HCT116 (cell line): ENCODE measurements around the gene KCTD17. TPM values are rescaled to one million over a fixed set of nuclear protein-coding genes. Genes with fewer than 3 reads are reported as not detected.

ENCODE experiments used
- ATAC-seq: fragments of 200-7000 bp; cut with Tn5 transposase; 2 replicates; pipeline ENCODE4 v1.9.1; 2020; ENCODE audit warnings: mild to moderate bottlenecking, moderate library complexity
- BruUV-seq: library from RNA; stranded (reverse); fragments of 400-500 nt; replicated peaks from 2 replicates; lab custom pipeline; 2021; lab: Mats Ljungman, UMichigan
- CTCF ChIA-PET: fragments of 300-600 bp; sonication (Branson Sonifier 250); formaldehyde crosslinking; loops from one replicate; lab custom pipeline; 2021; ENCODE audit warnings: antibody characterized with exemption; lab: Charles Lee
- POLR2A ChIA-PET: fragments of 300-600, 350-600 bp; sonication (Branson Sonifier 250); formaldehyde crosslinking; loops from one replicate; lab custom pipeline; 2021; ENCODE audit warnings: antibody characterized with exemption; lab: Charles Lee
- RAD21 ChIA-PET, 2 experiments: fragments of 300-600 bp; sonication (Branson Sonifier 250); formaldehyde crosslinking; loops; one replicate each; lab custom pipeline; 2023; ENCODE audit warnings: low total read pairs in 2 of 2; ENCODE audit not compliant: uncharacterized antibody in 2 of 2, unreplicated experiment in 2 of 2, low non-redundant PET in 1 of 2; lab: Charles Lee
- DNase-seq: peaks from one replicate; pipeline ENCODE4 v3.0.0-alpha.2; 2010; ENCODE audit warnings: low read depth, low spot score
- H2AFZ ChIP-seq: fragments of 200-600 bp; shearing (Covaris generic), sonication (generic); 2 replicates; pipeline ENCODE4 v1.6.1; 2017; ENCODE audit warnings: low read depth, mixed run types, mixed read lengths, antibody characterized with exemption, low read length; ENCODE audit not compliant: poor library complexity, severe bottlenecking
- H3K27ac ChIP-seq: 2 replicates; pipeline ENCODE4 v1.5.1; 2012; ENCODE audit warnings: low read depth, low read length
- H3K27me3 ChIP-seq: fragments of 200-600 bp; sonication (generic); 2 replicates; pipeline ENCODE4 v1.6.1; 2016; ENCODE audit warnings: mixed run types, low read length, mixed read lengths; ENCODE audit not compliant: insufficient read depth
- H3K36me3 ChIP-seq, 2 experiments: fragments of 200-500 bp in 1 of 2; fragments of 200-600 bp in 1 of 2; sonication (Bioruptor generic) in 1 of 2; sonication (generic) in 1 of 2; 2 replicates each; pipeline versions ENCODE4 v1.5.1 to v1.6.1; 2014 to 2016; ENCODE audit warnings: low read length in 2 of 2, inconsistent platforms in 1 of 2, mixed read lengths in 1 of 2, mixed run types in 1 of 2; ENCODE audit not compliant: insufficient read depth in 2 of 2, control insufficient read depth in 1 of 2
- H3K4me1 ChIP-seq, 2 experiments: fragments of 200-600 bp in 1 of 2; sonication (generic) in 1 of 2; 2 replicates each; pipeline versions ENCODE4 v1.5.1 to v1.6.1; 2012 to 2017; ENCODE audit warnings: low read length in 2 of 2, inconsistent platforms in 1 of 2, mild to moderate bottlenecking in 1 of 2, mixed read lengths in 1 of 2, mixed run types in 1 of 2, moderate library complexity in 1 of 2; ENCODE audit not compliant: insufficient read depth in 2 of 2, control insufficient read depth in 1 of 2
- H3K4me2 ChIP-seq: fragments of 200-600 bp; sonication (generic); 2 replicates; pipeline ENCODE4 v1.6.1; 2017; ENCODE audit warnings: mixed run types, low read length, mixed read lengths
- H3K4me3 ChIP-seq, 2 experiments: fragments of 200-600 bp in 1 of 2; sonication (generic) in 1 of 2; replicated peaks in 1 of 2; 2 replicates each; pipeline ENCODE4 v1.5.1; 2011 to 2016; ENCODE audit warnings: low read length in 2 of 2, control low read depth in 1 of 2, low read depth in 1 of 2, mild to moderate bottlenecking in 1 of 2, mixed read lengths in 1 of 2, mixed run types in 1 of 2
- H3K79me2 ChIP-seq: fragments of 200-600 bp; sonication (generic); 2 replicates; pipeline ENCODE4 v1.6.1; 2017; ENCODE audit warnings: mild to moderate bottlenecking, mixed run types, low read length, moderate library complexity, mixed read lengths; ENCODE audit not compliant: insufficient read depth
- H3K9ac ChIP-seq: fragments of 200-600 bp; sonication (generic); 2 replicates; pipeline ENCODE4 v1.6.1; 2016; ENCODE audit warnings: low read length, mixed read lengths
- H3K9me2 ChIP-seq: fragments of 200-600 bp; sonication (generic), shearing (Covaris generic); 2 replicates; pipeline ENCODE4 v1.6.1; 2017; ENCODE audit warnings: mixed run types, mild to moderate bottlenecking, moderate library complexity; ENCODE audit not compliant: insufficient read depth
- H3K9me3 ChIP-seq, 2 experiments: fragments of 200-500 bp in 1 of 2; fragments of 200-600 bp in 1 of 2; sonication (Bioruptor generic) in 1 of 2; sonication (generic) in 1 of 2; 2 replicates each; pipeline ENCODE4 v1.6.1; 2014 to 2017; ENCODE audit warnings: low read length in 2 of 2, mixed read lengths in 2 of 2, inconsistent platforms in 1 of 2, low read depth in 1 of 2, mild to moderate bottlenecking in 1 of 2, mixed run types in 1 of 2, moderate library complexity in 1 of 2; ENCODE audit not compliant: control insufficient read depth in 1 of 2, insufficient read depth in 1 of 2
- H4K20me1 ChIP-seq: fragments of 200-600 bp; sonication (generic), shearing (Covaris generic); 2 replicates; pipeline ENCODE4 v1.6.1; 2017; ENCODE audit warnings: mixed run types, mild to moderate bottlenecking, moderate library complexity; ENCODE audit not compliant: insufficient read depth
- CBX3 ChIP-seq: IDR thresholded peaks from 2 replicates; pipeline ENCODE4 v1.6.1; 2012; ENCODE audit warnings: low read depth
- CEBPB ChIP-seq: IDR thresholded peaks from 2 replicates; pipeline ENCODE4 v1.6.1; 2012; ENCODE audit warnings: low read depth
- ELF1 ChIP-seq: IDR thresholded peaks from 2 replicates; pipeline ENCODE4 v1.6.1; 2012; ENCODE audit warnings: low read depth, borderline replicate concordance
- EZH2phosphoT487 ChIP-seq: fragments of 200-600 bp; IDR thresholded peaks from 2 replicates; pipeline ENCODE4 v1.6.1; 2018; ENCODE audit warnings: antibody characterized with exemption, borderline replicate concordance
- JUND ChIP-seq: IDR thresholded peaks from 2 replicates; pipeline ENCODE4 v1.6.1; 2012
- REST ChIP-seq: IDR thresholded peaks from 2 replicates; pipeline ENCODE4 v1.6.1; 2012; ENCODE audit warnings: low read depth
- SP1 ChIP-seq: IDR thresholded peaks from 2 replicates; pipeline ENCODE4 v1.6.1; 2012; ENCODE audit warnings: low read depth
- SRF ChIP-seq: IDR thresholded peaks from 2 replicates; pipeline ENCODE4 v1.6.1; 2012; ENCODE audit warnings: low read depth
- YY1 ChIP-seq: IDR thresholded peaks from 2 replicates; pipeline ENCODE4 v1.6.1; 2011; ENCODE audit warnings: low read length, low read depth, moderate library complexity, mild to moderate bottlenecking; ENCODE audit not compliant: insufficient replicate concordance; ENCODE audit errors: extremely low read depth
- intact Hi-C: fragments of 100-400 bp; cut with micrococcal nuclease; formaldehyde crosslinking; loops from 2 replicates; pipeline ENCODE4 v1.10.0; 2022
- total RNA-seq: library from RNA; stranded (reverse); gene quantifications from one replicate; pipeline ENCODE4 v1.2.1, GENCODE V29; 2021; ENCODE audit not compliant: unreplicated experiment

Gene KCTD17
- total RNA-seq, 1 experiment from 2014 or later: 23.4 TPM

GRCh38 chr22:37065961-37066360, 14.4 kb downstream of the KCTD17 start:
- no TSS peak for BruUV-seq
- CTCF ChIA-PET: no interaction called here
- Histone ChIP-seq H4K20me1 (no peaks in the 10 kb centered on the region), H3K9me2 (no peaks in the 10 kb centered on the region), H3K36me3 (no peaks in the 10 kb centered on the region; a peak in 1 of 4 replicates), H3K4me1 (peaks cover 0 to 4% of the 10 kb centered on the region in 2 experiments; a peak in 1 of 4 replicates)
- DNase-seq: no peak
- RAD21 ChIA-PET: no interaction called here
- no peak for ATAC-seq
- no peak for TF ChIP-seq YY1
- TF ChIP-seq JUND: no peak
- no peak for TF ChIP-seq ELF1
- no peak for TF ChIP-seq SP1
- no peak for TF ChIP-seq CBX3
- TF ChIP-seq REST: no peak
- TF ChIP-seq EZH2phosphoT487: no peak
- no peak for TF ChIP-seq CEBPB
- no peak for TF ChIP-seq SRF
- TF ChIP-seq, all 23 proteins: peak for 0
- Histone ChIP-seq H3K27me3 (no peaks in the 10 kb centered on the region), H3K9ac (no peak overlapping the region), H3K79me2 (no peaks in the 10 kb centered on the region), H2AFZ (no peak overlapping the region), H3K27ac (no peak overlapping the region), H3K4me3 (no peak overlapping the region), H3K4me2 (no peak overlapping the region), H3K9me3 (no peaks in the 10 kb centered on the region)
- POLR2A ChIA-PET: no interaction called here
- intact Hi-C loops: no loop called here
